HEK293 (cell line): ENCODE results near the gene GAMT.

Experiments
- CTCF ChIA-PET: fragments of 350-600 bp; formaldehyde crosslinking; extraction: SDS; loops from one replicate; lab custom pipeline; 2021; ENCODE audit warnings: antibody characterized with exemption; lab: Yijun Ruan, JAX
- POLR2A ChIA-PET: fragments of 300-600 bp; formaldehyde crosslinking; extraction: SDS; loops from one replicate; lab custom pipeline; 2020; ENCODE audit warnings: antibody characterized with exemption, inconsistent platforms; lab: Yijun Ruan, JAX
- H3K27ac ChIP-seq: fragments of 200-500 bp; sonication (Bioruptor generic); 2 replicates; pipeline ENCODE4 v1.5.1; 2014; ENCODE audit warnings: low read depth, low read length, control low read depth, inconsistent platforms; ENCODE audit errors: extremely low read depth
- H3K36me3 ChIP-seq, 2 experiments: fragments of 200-500 bp in 1 of 2; sonication (Bioruptor generic) in 1 of 2; 1 replicate in 1 of 2; 2 replicates in 1 of 2; pipeline ENCODE4 v1.5.1; 2014 to 2017; ENCODE audit warnings: inconsistent platforms in 2 of 2, low read length in 2 of 2; ENCODE audit not compliant: control insufficient read depth in 2 of 2, insufficient read depth in 1 of 2
- H3K4me1 ChIP-seq: fragments of 200-500 bp; sonication (Bioruptor generic); 2 replicates; pipeline ENCODE4 v1.5.1; 2014; ENCODE audit warnings: mild to moderate bottlenecking, low read length, inconsistent platforms; ENCODE audit not compliant: control insufficient read depth, insufficient read depth
- H3K4me3 ChIP-seq: 2 replicates; pipeline ENCODE4 v1.5.1; 2011; ENCODE audit warnings: low read depth, mild to moderate bottlenecking, control low read depth, low read length, moderate library complexity
- H3K9me3 ChIP-seq: fragments of 200-500 bp; sonication (Bioruptor generic); 2 replicates; pipeline ENCODE4 v1.5.1; 2014; ENCODE audit warnings: low read depth, low read length, inconsistent platforms; ENCODE audit not compliant: control insufficient read depth, insufficient read depth
- GFI1B ChIP-seq: fragments of 450-650 bp; formaldehyde crosslinking; IDR thresholded peaks from 2 replicates; pipeline ENCODE4 v1.5.1; 2016; ENCODE audit warnings: missing biosample characterization, missing genetic modification characterization
- GLIS1 ChIP-seq: fragments of 450-650 bp; formaldehyde crosslinking; IDR thresholded peaks from 2 replicates; pipeline ENCODE4 v1.5.1; 2016; ENCODE audit warnings: missing biosample characterization, missing genetic modification characterization
- KLF9 ChIP-seq: fragments of 450-650 bp; formaldehyde crosslinking; IDR thresholded peaks from 2 replicates; pipeline ENCODE4 v1.5.1; 2016; ENCODE audit warnings: missing biosample characterization, missing genetic modification characterization, low read depth
- OSR2 ChIP-seq: fragments of 450-650 bp; formaldehyde crosslinking; IDR thresholded peaks from 2 replicates; pipeline ENCODE4 v1.5.1; 2016; ENCODE audit warnings: missing biosample characterization, missing genetic modification characterization
- OVOL3 ChIP-seq: fragments of 450-650 bp; formaldehyde crosslinking; IDR thresholded peaks from 2 replicates; pipeline ENCODE4 v1.5.1; 2016; ENCODE audit warnings: missing biosample characterization, missing genetic modification characterization
- PRDM1 ChIP-seq: fragments of 450-650 bp; formaldehyde crosslinking; IDR thresholded peaks from 2 replicates; pipeline ENCODE4; 2016; ENCODE audit warnings: missing biosample characterization, missing genetic modification characterization
- ZBTB1 ChIP-seq: fragments of 450-650 bp; formaldehyde crosslinking; IDR thresholded peaks from 2 replicates; pipeline ENCODE4 v1.5.1; 2016; ENCODE audit warnings: missing biosample characterization, missing genetic modification characterization
- ZBTB48 ChIP-seq: fragments of 450-650 bp; formaldehyde crosslinking; IDR thresholded peaks from 2 replicates; pipeline ENCODE4 v1.5.1; 2016; ENCODE audit warnings: missing biosample characterization, missing genetic modification characterization
- ZFP3 ChIP-seq: fragments of 450-650 bp; formaldehyde crosslinking; IDR thresholded peaks from 2 replicates; pipeline ENCODE4 v1.5.1; 2016; ENCODE audit warnings: low read depth, missing biosample characterization, missing genetic modification characterization
- ZFP69B ChIP-seq: fragments of 450-650 bp; formaldehyde crosslinking; IDR thresholded peaks from 2 replicates; pipeline ENCODE4 v1.5.1; 2016; ENCODE audit warnings: missing biosample characterization, missing genetic modification characterization
- ZNF10 ChIP-seq: fragments of 450-650 bp; formaldehyde crosslinking; IDR thresholded peaks from 2 replicates; pipeline ENCODE4 v1.5.1; 2017; ENCODE audit warnings: missing biosample characterization, missing genetic modification characterization
- ZNF121 ChIP-seq: fragments of 450-650 bp; formaldehyde crosslinking; IDR thresholded peaks from 2 replicates; pipeline ENCODE4 v1.5.1; 2016; ENCODE audit warnings: missing biosample characterization, missing genetic modification characterization
- ZNF19 ChIP-seq: fragments of 450-650 bp; formaldehyde crosslinking; IDR thresholded peaks from 2 replicates; pipeline ENCODE4; 2016; ENCODE audit warnings: missing biosample characterization, missing genetic modification characterization, low read depth
- ZNF23 ChIP-seq: fragments of 450-650 bp; formaldehyde crosslinking; IDR thresholded peaks from 2 replicates; pipeline ENCODE4 v1.5.1; 2016; ENCODE audit warnings: missing biosample characterization, missing genetic modification characterization, borderline replicate concordance
- ZNF239 ChIP-seq: fragments of 450-650 bp; formaldehyde crosslinking; IDR thresholded peaks from 2 replicates; pipeline ENCODE4 v1.5.1; 2016; ENCODE audit warnings: missing biosample characterization, missing genetic modification characterization
- ZNF24 ChIP-seq: fragments of 450-650 bp; formaldehyde crosslinking; IDR thresholded peaks from 2 replicates; pipeline ENCODE4 v1.5.1; 2016; ENCODE audit warnings: missing biosample characterization, missing genetic modification characterization
- ZNF292 ChIP-seq: fragments of 450-650 bp; formaldehyde crosslinking; IDR thresholded peaks from 2 replicates; pipeline ENCODE4 v1.5.1; 2016; ENCODE audit warnings: low read depth, missing biosample characterization, missing genetic modification characterization, borderline replicate concordance
- ZNF311 ChIP-seq: fragments of 450-650 bp; formaldehyde crosslinking; IDR thresholded peaks from 2 replicates; pipeline ENCODE4 v1.5.1; 2017; ENCODE audit warnings: missing biosample characterization, missing genetic modification characterization, borderline replicate concordance
- ZNF335 ChIP-seq: fragments of 450-650 bp; formaldehyde crosslinking; conservative IDR thresholded peaks from 2 replicates; pipeline ENCODE4 v1.5.1; 2016; ENCODE audit warnings: missing biosample characterization, missing genetic modification characterization
- ZNF354C ChIP-seq: fragments of 450-650 bp; formaldehyde crosslinking; IDR thresholded peaks from 2 replicates; pipeline ENCODE4 v1.5.1; 2016; ENCODE audit warnings: missing biosample characterization, missing genetic modification characterization, low read depth, borderline replicate concordance
- ZNF510 ChIP-seq: fragments of 450-650 bp; formaldehyde crosslinking; IDR thresholded peaks from 2 replicates; pipeline ENCODE4 v1.5.1; 2018; ENCODE audit warnings: mild to moderate bottlenecking, missing genetic modification characterization, missing biosample characterization; ENCODE audit not compliant: insufficient replicate concordance
- ZNF555 ChIP-seq: fragments of 450-650 bp; formaldehyde crosslinking; conservative IDR thresholded peaks from 2 replicates; pipeline ENCODE4 v1.5.1; 2017; ENCODE audit warnings: missing biosample characterization, mild to moderate bottlenecking, missing genetic modification characterization, inconsistent platforms
- ZNF621 ChIP-seq: fragments of 450-650 bp; formaldehyde crosslinking; IDR thresholded peaks from 2 replicates; pipeline ENCODE4 v1.5.1; 2017; ENCODE audit warnings: missing biosample characterization, missing genetic modification characterization
- ZNF658 ChIP-seq: fragments of 450-650 bp; formaldehyde crosslinking; IDR thresholded peaks from 2 replicates; pipeline ENCODE4; 2016; ENCODE audit warnings: missing biosample characterization, missing genetic modification characterization
- ZNF677 ChIP-seq: fragments of 450-650 bp; IDR thresholded peaks from 2 replicates; pipeline ENCODE4 v1.5.0; 2018; ENCODE audit warnings: missing biosample characterization, mild to moderate bottlenecking, missing genetic modification characterization, moderate library complexity
- ZNF76 ChIP-seq: fragments of 450-650 bp; formaldehyde crosslinking; IDR thresholded peaks from 2 replicates; pipeline ENCODE4; 2016; ENCODE audit warnings: low read depth, missing biosample characterization, missing genetic modification characterization, borderline replicate concordance
- ZSCAN16 ChIP-seq: fragments of 450-650 bp; formaldehyde crosslinking; IDR thresholded peaks from 2 replicates; pipeline ENCODE4 v1.5.1; 2016; ENCODE audit warnings: missing biosample characterization, missing genetic modification characterization
- TF ChIP-seq, protein P1 (sequence below): fragments of 450-650 bp; formaldehyde crosslinking; IDR thresholded peaks from 2 replicates; pipeline ENCODE4 v1.5.1; 2017; ENCODE audit warnings: missing biosample characterization, mild to moderate bottlenecking, missing genetic modification characterization, moderate library complexity
- TF ChIP-seq, protein P2 (sequence below): fragments of 450-650 bp; IDR thresholded peaks from 2 replicates; pipeline ENCODE4 v1.5.1; 2018; ENCODE audit warnings: missing biosample characterization, missing genetic modification characterization
- TF ChIP-seq, protein P3 (sequence below): fragments of 450-650 bp; formaldehyde crosslinking; optimal IDR thresholded peaks from 2 replicates; pipeline ENCODE3; 2016; ENCODE audit warnings: missing biosample characterization, mild to moderate bottlenecking, missing genetic modification characterization
- TF ChIP-seq, protein P4 (sequence below): fragments of 450-650 bp; formaldehyde crosslinking; IDR thresholded peaks from 2 replicates; pipeline ENCODE4 v1.5.1; 2017; ENCODE audit warnings: missing biosample characterization, missing genetic modification characterization

The GAMT gene

DNA sequence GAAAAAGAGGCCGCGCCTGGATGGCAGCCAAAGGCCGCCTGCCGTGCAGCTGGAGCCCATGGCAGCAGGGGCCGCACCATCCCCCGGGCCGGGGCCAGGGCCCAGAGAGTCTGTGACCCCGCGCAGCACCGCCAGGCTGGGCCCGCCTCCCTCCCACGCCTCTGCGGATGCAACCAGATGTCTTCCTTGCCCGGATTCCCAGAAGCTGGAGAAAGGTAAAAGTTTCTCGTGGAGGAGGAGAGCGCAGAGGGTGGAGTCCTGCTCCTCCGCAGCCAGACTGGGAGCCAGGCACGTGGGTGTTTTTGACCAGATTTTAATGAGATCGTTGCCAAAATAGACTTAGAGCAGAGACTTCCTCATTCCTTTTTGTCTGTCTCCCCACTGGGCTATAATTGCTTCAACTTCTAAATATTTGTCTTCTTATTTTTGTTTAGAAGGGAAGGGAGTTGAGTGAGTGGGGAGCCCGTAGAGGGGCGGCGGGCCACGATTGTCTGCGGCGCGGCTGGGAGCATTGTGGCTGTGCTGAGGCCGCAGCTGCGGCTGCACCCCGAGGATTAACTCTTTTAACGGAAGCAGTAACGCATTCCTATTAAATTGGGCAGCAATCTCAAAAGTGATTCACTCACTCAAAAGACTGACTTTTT is 40.4 kb downstream of the GAMT start (continued):
- TF ChIP-seq OSR2 (tag by site-specific recombination) (0 out of 2 replicates have a peak, but pooled peaks have one; percentile 27), ZNF24 (tag by site-specific recombination) (no peak), GFI1B (tag by site-specific recombination) (no peak), ZNF239 (tag by site-specific recombination) (no peak), ZFP3 (tag by site-specific recombination) (no peak), PRDM1 (peak; percentile 6; the same call in 1 of the 2 replicates), ZNF354C (tag by site-specific recombination) (no peak), GLIS1 (tag by site-specific recombination) (peak; percentile 29; the same call in 1 of the 2 replicates), ZFP69B (tag by site-specific recombination) (peak; percentile 83; the same call in 1 of the 2 replicates), ZNF292 (tag by site-specific recombination) (no peak), ZNF121 (no peak), ZNF76 (peak; percentile 43; the same call in 1 of the 2 replicates), ZNF10 (tag by site-specific recombination) (no peak), ZNF658 (no peak)
- TF ChIP-seq, protein P1, sequence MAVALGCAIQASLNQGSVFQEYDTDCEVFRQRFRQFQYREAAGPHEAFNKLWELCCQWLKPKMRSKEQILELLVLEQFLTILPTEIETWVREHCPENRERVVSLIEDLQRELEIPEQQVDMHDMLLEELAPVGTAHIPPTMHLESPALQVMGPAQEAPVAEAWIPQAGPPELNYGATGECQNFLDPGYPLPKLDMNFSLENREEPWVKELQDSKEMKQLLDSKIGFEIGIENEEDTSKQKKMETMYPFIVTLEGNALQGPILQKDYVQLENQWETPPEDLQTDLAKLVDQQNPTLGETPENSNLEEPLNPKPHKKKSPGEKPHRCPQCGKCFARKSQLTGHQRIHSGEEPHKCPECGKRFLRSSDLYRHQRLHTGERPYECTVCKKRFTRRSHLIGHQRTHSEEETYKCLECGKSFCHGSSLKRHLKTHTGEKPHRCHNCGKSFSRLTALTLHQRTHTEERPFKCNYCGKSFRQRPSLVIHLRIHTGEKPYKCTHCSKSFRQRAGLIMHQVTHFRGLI (tag by site-specific recombination): no peak
- TF ChIP-seq, protein P2, sequence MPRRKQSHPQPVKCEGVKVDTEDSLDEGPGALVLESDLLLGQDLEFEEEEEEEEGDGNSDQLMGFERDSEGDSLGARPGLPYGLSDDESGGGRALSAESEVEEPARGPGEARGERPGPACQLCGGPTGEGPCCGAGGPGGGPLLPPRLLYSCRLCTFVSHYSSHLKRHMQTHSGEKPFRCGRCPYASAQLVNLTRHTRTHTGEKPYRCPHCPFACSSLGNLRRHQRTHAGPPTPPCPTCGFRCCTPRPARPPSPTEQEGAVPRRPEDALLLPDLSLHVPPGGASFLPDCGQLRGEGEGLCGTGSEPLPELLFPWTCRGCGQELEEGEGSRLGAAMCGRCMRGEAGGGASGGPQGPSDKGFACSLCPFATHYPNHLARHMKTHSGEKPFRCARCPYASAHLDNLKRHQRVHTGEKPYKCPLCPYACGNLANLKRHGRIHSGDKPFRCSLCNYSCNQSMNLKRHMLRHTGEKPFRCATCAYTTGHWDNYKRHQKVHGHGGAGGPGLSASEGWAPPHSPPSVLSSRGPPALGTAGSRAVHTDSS: no peak
- TF ChIP-seq, protein P3, sequence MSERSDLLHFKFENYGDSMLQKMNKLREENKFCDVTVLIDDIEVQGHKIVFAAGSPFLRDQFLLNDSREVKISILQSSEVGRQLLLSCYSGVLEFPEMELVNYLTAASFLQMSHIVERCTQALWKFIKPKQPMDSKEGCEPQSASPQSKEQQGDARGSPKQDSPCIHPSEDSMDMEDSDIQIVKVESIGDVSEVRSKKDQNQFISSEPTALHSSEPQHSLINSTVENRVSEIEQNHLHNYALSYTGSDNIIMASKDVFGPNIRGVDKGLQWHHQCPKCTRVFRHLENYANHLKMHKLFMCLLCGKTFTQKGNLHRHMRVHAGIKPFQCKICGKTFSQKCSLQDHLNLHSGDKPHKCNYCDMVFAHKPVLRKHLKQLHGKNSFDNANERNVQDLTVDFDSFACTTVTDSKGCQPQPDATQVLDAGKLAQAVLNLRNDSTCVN: peak; percentile 67

DNA sequence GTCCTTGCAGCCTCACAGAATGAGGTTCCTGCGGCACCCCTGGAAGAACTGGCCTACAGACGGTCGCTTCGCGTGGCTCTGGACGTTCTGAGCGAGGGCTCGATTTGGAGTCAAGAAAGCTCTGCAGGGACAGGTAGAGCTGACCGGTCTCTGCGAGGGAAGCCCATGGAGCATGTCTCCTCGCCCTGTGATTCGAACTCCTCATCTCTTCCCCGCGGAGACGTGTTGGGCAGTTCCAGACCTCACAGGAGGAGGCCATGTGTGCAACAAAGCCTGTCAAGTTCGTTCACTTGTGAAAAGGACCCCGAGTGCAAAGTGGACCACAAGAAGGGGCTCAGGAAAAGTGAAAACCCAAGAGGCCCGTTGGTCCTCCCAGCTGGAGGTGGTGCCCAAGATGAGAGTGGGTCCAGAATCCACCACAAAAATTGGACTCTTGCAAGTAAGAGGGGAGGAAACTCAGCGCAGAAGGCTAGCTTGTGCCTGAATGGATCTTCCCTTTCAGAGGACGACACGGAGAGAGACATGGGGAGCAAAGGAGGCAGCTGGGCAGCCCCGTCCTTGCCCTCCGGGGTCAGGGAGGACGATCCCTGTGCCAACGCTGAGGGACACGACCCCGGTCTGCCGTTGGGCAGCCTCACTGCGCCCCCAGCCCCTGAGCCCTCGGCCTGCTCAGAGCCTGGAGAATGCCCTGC is 41.1 kb downstream of the GAMT start:
- ChIA-PET POLR2A (interaction anchor here (0.8 kb wide), 1 partner anchor 23 kb away, joined by 3 read pairs; no protein-coding TSS in a partner anchor), CTCF (interaction anchor here (0.6 to 1.3 kb wide), 4 partner anchors 75 to 1460 kb away, joined by 3 to 5 read pairs (median 4); partner anchors contain the start of gene EFNA2)
- Histone ChIP-seq H3K4me1 (peaks cover 24% of the 10 kb centered on the region), H3K36me3 (peaks cover 3 to 79% of the 10 kb centered on the region in 2 experiments), H3K9me3 (no peaks in the 10 kb centered on the region), H3K4me3 (no peak overlapping the region), H3K27ac (peak overlapping the region; percentile 59; the same call in 1 of the 2 replicates)
- no peak for TF ChIP-seq ZNF677 (tag by site-specific recombination)
- TF ChIP-seq ZNF311 (tag by site-specific recombination): no peak
- TF ChIP-seq ZNF621 (tag by site-specific recombination): no peak
- TF ChIP-seq ZSCAN16 (tag by site-specific recombination): no peak
- TF ChIP-seq ZNF510: no peak
- peak; percentile 79 for TF ChIP-seq ZNF335
- TF ChIP-seq ZNF19 (tag by site-specific recombination): no peak
- TF ChIP-seq ZBTB48 (tag by site-specific recombination): peak; percentile 64; the same call in 1 of the 2 replicates
- no peak for TF ChIP-seq ZNF23 (tag by site-specific recombination)
- TF ChIP-seq, protein P4, sequence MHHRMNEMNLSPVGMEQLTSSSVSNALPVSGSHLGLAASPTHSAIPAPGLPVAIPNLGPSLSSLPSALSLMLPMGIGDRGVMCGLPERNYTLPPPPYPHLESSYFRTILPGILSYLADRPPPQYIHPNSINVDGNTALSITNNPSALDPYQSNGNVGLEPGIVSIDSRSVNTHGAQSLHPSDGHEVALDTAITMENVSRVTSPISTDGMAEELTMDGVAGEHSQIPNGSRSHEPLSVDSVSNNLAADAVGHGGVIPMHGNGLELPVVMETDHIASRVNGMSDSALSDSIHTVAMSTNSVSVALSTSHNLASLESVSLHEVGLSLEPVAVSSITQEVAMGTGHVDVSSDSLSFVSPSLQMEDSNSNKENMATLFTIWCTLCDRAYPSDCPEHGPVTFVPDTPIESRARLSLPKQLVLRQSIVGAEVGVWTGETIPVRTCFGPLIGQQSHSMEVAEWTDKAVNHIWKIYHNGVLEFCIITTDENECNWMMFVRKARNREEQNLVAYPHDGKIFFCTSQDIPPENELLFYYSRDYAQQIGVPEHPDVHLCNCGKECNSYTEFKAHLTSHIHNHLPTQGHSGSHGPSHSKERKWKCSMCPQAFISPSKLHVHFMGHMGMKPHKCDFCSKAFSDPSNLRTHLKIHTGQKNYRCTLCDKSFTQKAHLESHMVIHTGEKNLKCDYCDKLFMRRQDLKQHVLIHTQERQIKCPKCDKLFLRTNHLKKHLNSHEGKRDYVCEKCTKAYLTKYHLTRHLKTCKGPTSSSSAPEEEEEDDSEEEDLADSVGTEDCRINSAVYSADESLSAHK (tag by site-specific recombination): no peak
- no peak for TF ChIP-seq ZBTB1 (tag by site-specific recombination)
- TF ChIP-seq ZNF555 (tag by site-specific recombination): no peak
- no peak for TF ChIP-seq PRDM1
- no peak for TF ChIP-seq KLF9 (tag by site-specific recombination)
- TF ChIP-seq OVOL3 (tag by site-specific recombination): no peak
